Right lobe of liver (tissue), 6 donors: ENCODE results near the gene GNG12. TPM values are rescaled to one million over a fixed set of nuclear protein-coding genes. Genes with fewer than 3 reads are reported as not detected.

Experiments
- ATAC-seq, 4 donors: fragments of 200-7000 bp; cut with Tn5 transposase; one replicate each; pipeline ENCODE4 v1.9.1; 2020; ENCODE audit warnings: mild to moderate bottlenecking in 4 of 4, moderate library complexity in 4 of 4
- DNase-seq, 3 donors: peaks; one replicate each; pipeline ENCODE4 v3.0.0-alpha.2; 2020
- H3K27ac ChIP-seq, 3 donors: fragments of 200-600 bp; one replicate each; pipeline ENCODE4 v1.8.0; 2022
- H3K27me3 ChIP-seq, 2 donors: fragments of 200-600 bp; one replicate each; pipeline ENCODE4 v1.8.0; 2022
- H3K36me3 ChIP-seq, 4 donors: fragments of 200-600 bp; sonication (generic) in 1 of 4; one replicate each; pipeline versions ENCODE4 v1.5.1 to v1.8.0; 2017 to 2022; ENCODE audit warnings: control low read depth in 1 of 4
- H3K4me1 ChIP-seq, 4 donors: fragments of 200-600 bp; sonication (generic) in 1 of 4; one replicate each; pipeline versions ENCODE4 v1.5.1 to v1.8.0; 2017 to 2022; ENCODE audit warnings: control low read depth in 1 of 4
- H3K4me3 ChIP-seq, 3 donors: fragments of 200-600 bp; one replicate each; pipeline ENCODE4 v1.8.0; 2022
- H3K9me3 ChIP-seq, 4 donors: fragments of 200-600 bp; sonication (generic) in 1 of 4; one replicate each; pipeline versions ENCODE4 v1.5.1 to v1.8.0; 2017 to 2022; ENCODE audit warnings: control low read depth in 1 of 4
- CTCF ChIP-seq, 4 donors: fragments of 200-600 bp in 3 of 4; fragments of 450-650 bp in 1 of 4; IDR thresholded peaks; one replicate each; pipeline versions ENCODE4 v1.5.1 to v1.8.0; 2016 to 2022; ENCODE audit warnings: antibody characterized with exemption in 4 of 4, mild to moderate bottlenecking in 2 of 4
- POLR2A ChIP-seq: fragments of 450-650 bp; IDR thresholded peaks from one replicate; pipeline ENCODE4 v1.6.1; 2017; ENCODE audit warnings: antibody characterized with exemption, mild to moderate bottlenecking
- WGBS: methylation state at CpG from one replicate; pipeline ENCODE4 v1.1.6; 2018; ENCODE audit warnings: low coverage, low lambda C conversion rate; ENCODE audit not compliant: insufficient coverage; ENCODE audit errors: missing lambda C conversion rate; 5-methylcytosine and 5-hydroxymethylcytosine counted together
- intact Hi-C, 2 donors: fragments of 100-400 bp; cut with DNase I; formaldehyde crosslinking; loops; one replicate each; pipeline versions ENCODE4 v1.11.2 to v1.14.1; 2022
- total RNA-seq, 6 experiments: library from RNA; depleted of rRNA in 2 of 6; stranded (reverse); fragments of >200 nt in 2 of 6; fragmentation: NEBNext Ultra II Directional in 3 of 6; extraction: Animal tissue kit (Norgen Biotek cat#: 25700) in 3 of 6; gene quantifications; one replicate each; pipeline versions ENCODE4 v1.1.0 to v1.2.4, GENCODE V29; 2016 to 2023
- donor health status: DM: no; HTN: yes; CAD: no.
- donor health status: DM: no; HTN: no; CAD: no.
- donor health status: DM: no; HTN: no; CAD: no.
- donor health status: DM: no; HTN: yes; CAD: no.
- donor health status: DM: no; HTN: yes; CAD: no.

The GNG12 gene
- total RNA-seq, 6 experiments from 2014 or later: 18.8 to 52.7 (median 33.9) TPM

DNA sequence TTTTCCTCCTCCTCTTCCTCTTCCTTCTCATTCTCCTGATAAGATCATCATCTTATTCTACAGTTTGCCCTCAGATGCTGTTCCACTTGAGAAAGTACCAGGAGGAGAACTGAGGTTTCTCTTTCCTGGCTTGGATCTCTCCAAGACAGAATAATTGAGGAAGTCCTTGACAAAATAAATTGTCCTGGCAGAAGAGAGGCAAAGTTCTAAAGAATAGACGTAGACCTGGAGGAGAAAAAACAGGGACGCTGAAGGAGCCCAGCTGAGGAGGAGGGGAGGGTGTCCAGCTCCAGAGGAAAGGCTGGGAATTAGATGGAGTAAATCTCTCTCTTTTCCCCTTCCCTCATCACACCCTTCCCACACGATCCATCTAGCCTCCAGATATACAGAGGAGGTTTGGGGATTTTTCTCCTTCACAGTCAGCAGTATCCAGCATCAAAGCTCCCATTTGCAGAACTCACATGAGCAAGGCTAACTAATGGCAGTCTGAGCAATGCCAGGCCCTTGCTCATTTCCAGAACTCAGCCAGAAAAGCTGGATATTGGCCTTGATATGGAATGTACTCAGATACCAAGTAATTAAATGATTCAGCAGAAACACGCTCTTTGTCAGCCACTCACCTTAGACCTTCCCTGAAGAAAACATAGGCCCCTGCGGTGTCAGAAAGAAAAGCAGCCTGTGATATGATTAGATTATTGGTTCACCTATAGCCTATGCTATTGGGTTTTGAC, 5.1 kb upstream of the GNG12 start:
- Histone ChIP-seq H3K4me1 (no peaks in the 10 kb centered on the region), H3K27ac (no peak overlapping the region), H3K27me3 (no peaks in the 10 kb centered on the region), H3K9me3 (no peaks in the 10 kb centered on the region), H3K36me3 (no peaks in the 10 kb centered on the region), H3K4me3 (no peak overlapping the region)
- TF ChIP-seq POLR2A (no peak), CTCF (IDR thresholded peaks at IDR 0.05) (no peak)
- no peak for ATAC-seq
- intact Hi-C loops: loop anchor here (10.0 kb wide), 2 partner anchors 64 to 74 kb away; no protein-coding TSS in a partner anchor
- WGBS: 63% methylated on average over 3 of the region's 5 CpGs
- DNase-seq: no peak

- H3K27me3 ChIP-seq: no peaks in the 10 kb centered on the region
- no peaks in the 10 kb centered on the region for H3K9me3 ChIP-seq
- intact Hi-C loops: loop anchor here (10.0 kb wide), 2 partner anchors 62 to 72 kb away; no protein-coding TSS in a partner anchor
- 94% methylated on average over 2 of the region's 2 CpGs for WGBS
- no peak for TF ChIP-seq CTCF (IDR thresholded peaks at IDR 0.05)
- TF ChIP-seq POLR2A: no peak
- H3K4me1 ChIP-seq: no peaks in the 10 kb centered on the region
- H3K4me3 ChIP-seq: no peak overlapping the region
- H3K36me3 ChIP-seq: no peaks in the 10 kb centered on the region
- ATAC-seq: no peak
- H3K27ac ChIP-seq: no peak overlapping the region
- no peak for DNase-seq
These were observed 3.5 kb upstream of the GNG12 start for GRCh38 chr1:67836769-67837168.

DNA sequence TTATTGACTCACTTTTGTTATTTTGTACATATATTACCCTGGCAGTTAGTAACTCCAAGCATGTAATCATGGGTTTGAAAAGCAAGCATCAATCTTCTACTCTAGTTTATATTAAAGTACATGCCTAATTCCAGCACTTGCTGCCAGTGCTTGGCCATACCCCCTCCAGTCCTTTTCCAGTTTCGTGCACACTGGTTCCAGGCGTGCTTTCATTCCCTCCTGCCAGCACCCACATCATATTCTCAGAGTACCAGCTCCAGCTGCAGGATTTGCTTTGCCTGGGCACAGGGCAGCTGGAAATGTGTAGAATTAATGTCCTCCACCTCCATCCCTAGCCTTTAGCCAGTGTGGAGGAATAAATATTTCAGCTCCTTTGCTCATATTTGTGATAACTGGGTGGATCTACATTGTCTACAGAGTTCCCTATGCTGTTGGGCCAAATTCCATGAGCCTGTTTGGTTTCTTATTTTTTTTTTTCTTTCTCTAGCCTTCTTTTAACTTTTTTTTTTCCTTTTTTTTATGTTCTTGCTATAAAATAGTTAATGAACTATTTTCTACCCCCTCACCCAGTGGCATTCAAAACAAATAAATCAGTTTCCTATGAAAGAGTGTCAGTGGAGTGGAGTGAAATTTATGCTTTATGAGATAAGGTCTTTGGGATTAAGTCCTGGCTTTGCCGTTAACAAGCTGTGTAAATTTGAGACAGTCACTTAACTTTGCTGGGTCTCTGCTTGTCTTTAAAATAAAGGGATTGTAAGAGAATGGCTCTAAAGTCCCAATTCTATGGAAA, 2.6 kb upstream of the GNG12 start:
- no peak for DNase-seq
- H3K27me3 ChIP-seq: no peaks in the 10 kb centered on the region
- 56% methylated on average over 3 of the region's 3 CpGs for WGBS
- no peaks in the 10 kb centered on the region for H3K9me3 ChIP-seq
- ATAC-seq: no peak
- TF ChIP-seq CTCF (IDR thresholded peaks at IDR 0.05): no peak
- TF ChIP-seq POLR2A: no peak
- H3K4me3 ChIP-seq: no peak overlapping the region
- intact Hi-C loops: loop anchor here (10.0 kb wide), 2 partner anchors 61 to 71 kb away; no protein-coding TSS in a partner anchor
- no peak overlapping the region for H3K27ac ChIP-seq
- peaks cover 0 to 3% (median 0%) of the 10 kb centered on the region in 4 donors for H3K4me1 ChIP-seq
- H3K36me3 ChIP-seq: no peaks in the 10 kb centered on the region

DNA sequence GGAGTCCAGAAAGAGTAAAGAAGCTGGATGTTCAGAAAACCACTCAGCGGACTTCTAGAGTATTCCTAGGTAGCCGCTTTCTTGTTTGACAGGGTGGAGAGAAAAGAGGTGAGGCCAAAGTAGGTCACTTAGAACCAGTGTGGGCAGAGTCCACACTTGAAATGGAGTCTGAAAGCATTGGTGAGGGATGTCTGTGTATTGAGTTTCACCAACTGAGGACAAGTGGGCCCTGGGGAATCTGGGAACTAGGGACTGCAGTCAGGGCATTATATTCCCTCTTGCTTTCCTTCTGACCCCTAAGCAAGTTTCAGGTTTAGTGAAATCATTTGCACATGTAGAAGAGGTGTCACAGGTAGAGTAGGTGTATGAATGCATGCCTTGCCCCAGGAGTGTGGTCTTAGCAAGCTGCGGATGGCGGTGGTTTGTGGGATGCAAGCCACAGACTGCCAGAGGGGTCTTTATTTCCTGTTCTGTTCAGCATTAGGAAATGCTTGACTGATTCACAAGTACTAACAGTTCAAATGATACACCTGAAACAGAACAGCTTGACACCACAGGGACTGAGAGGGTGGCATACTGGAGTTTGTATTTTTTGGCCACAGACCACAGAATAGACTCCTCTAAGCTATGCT, 1.1 kb upstream of the GNG12 start:
- no peak for DNase-seq
- Histone ChIP-seq H3K27me3 (no peaks in the 10 kb centered on the region), H3K36me3 (no peaks in the 10 kb centered on the region), H3K4me1 (peaks cover 0 to 18% (median 7%) of the 10 kb centered on the region in 4 donors), H3K27ac (no peak overlapping the region), H3K9me3 (no peaks in the 10 kb centered on the region), H3K4me3 (no peak overlapping the region)
- intact Hi-C loops: loop anchor here (10.0 kb wide), 2 partner anchors 60 to 70 kb away; no protein-coding TSS in a partner anchor
- TF ChIP-seq POLR2A (no peak), CTCF (IDR thresholded peaks at IDR 0.05) (no peak)
- ATAC-seq: no peak
- 94% methylated on average over 2 of the region's 4 CpGs for WGBS
